GM20000 (cell line): Measurements from ENCODE around the gene ZCCHC24.
A peak's percentile ranks its signal among the peaks of the same experiment; 100 is the strongest.

ENCODE experiments used
- DNase-seq: peaks from one replicate; pipeline ENCODE4 v3.0.0; 2012; ENCODE audit warnings: low spot score
- CTCF ChIP-seq: IDR thresholded peaks from 2 replicates; pipeline ENCODE4 v1.5.1; 2012; ENCODE audit warnings: mild to moderate bottlenecking, control low read depth; ENCODE audit errors: extremely low read depth, missing control alignments

The ZCCHC24 gene

DNA sequence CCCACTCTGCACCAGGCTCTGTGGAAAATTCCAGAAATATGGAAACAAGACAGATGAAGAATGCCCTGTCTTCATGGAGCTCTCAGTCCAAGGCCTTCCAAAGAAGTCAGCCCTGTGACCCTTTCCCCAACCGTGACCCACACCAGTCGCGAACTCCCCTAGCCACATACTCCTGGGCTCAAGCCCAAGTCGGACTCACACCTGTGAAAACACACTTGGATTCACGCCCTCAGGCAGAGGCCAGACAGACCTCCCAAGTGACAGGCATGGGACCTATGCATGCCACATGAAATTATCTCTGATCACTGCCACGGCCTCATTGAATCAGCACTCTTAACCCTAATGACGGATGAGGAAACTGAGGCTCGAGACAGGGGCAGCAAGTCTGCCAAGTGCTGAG lies 42.5 kb downstream of the ZCCHC24 start:
- no peak for TF ChIP-seq CTCF
- DNase-seq: no peak

- DNase-seq: no peak
- no peak for TF ChIP-seq CTCF
Observed at GRCh38 chr10:79402625-79402946, 42.8 kb downstream of the ZCCHC24 start.

GRCh38 chr10:79401015-79401921 lies 44.2 kb downstream of the ZCCHC24 start:
- no peak for TF ChIP-seq CTCF
- DNase-seq: no peak

GRCh38 chr10:79400146-79401004 lies 45.0 kb downstream of the ZCCHC24 start:
- peak; percentile 85 for TF ChIP-seq CTCF
- peak; percentile 81 for DNase-seq

GRCh38 chr10:79399223-79399831 lies 46.1 kb downstream of the ZCCHC24 start:
- DNase-seq: no peak
- TF ChIP-seq CTCF: no peak

DNA sequence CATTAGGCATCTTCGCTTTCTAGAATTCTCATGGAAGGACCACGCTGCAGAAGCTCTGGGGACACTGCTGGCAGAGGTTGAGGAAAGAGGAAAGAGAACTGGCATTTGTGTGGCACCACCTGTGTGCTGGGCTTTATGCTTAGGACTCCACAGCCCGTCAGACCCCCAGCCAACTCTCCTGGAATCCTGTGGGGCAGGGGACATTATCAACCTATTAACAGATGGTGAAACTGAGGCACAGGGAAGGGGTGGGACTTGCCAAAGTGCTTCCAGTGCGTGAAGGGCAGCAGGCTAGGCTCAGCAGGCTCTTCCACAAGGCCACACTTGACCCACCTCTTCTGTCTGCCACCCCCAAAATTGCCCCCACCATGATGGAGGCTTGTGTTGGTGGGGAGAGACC lies 46.8 kb downstream of the ZCCHC24 start:
- TF ChIP-seq CTCF: no peak
- DNase-seq: no peak
